GM18505 (cell line): Measurements from ENCODE around the gene DTD1.

Experiments used
- ATAC-seq: cut with Tn5 transposase; IDR thresholded peaks from one replicate; pipeline ENCODE4 v1.9.1; 2021; ENCODE audit not compliant: unreplicated experiment
- POLR2A ChIP-seq: IDR thresholded peaks from 4 replicates; pipeline ENCODE4 v1.6.1; 2011; ENCODE audit warnings: borderline replicate concordance; ENCODE audit not compliant: insufficient read depth, insufficient read length; ENCODE audit errors: extremely low read depth

Gene DTD1

DNA sequence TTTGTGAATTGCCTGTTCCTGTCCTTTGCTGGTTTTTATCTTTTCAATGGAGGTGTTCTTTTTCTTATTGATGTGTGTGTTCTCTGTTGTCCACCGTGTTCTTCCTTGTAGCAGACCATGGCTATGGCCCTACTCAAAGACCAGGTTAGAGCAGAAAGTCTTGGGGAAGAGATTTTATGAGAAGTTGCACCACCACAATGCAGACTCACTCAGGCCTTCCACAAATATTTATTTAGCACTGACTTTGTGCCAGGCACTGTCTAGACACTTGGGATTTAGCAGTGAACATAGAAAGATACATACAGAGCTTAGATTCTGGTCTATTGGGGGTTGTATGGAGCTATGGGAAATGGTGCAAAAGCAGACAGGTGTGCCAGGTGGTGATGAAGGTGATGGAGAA, 98.8 kb downstream of the DTD1 start:
- no peak for TF ChIP-seq POLR2A
- ATAC-seq, result no peak

DNA sequence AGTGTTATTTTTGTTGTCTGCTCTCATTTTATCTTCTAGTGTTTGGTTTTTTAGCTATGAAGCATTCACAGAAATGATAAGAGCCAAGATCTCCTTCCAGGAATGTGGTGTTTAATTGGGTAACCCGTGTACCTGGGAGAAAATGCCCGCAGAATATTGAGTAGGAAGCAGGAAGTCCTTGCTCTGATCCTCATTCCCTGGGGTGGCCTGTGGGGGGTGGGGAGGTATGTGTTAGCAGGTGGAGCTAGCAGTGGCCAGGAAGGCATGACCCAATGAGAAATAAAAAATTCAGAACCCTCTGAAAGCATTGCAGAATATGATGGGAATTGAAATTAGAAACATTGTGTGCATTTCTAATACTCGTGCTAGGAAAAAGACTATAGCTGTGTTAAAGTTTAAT, 100.8 kb downstream of the DTD1 start:
- no peak for ATAC-seq
- TF ChIP-seq POLR2A, result no peak

- ATAC-seq, result no peak
- TF ChIP-seq POLR2A, result no peak
Measured at GRCh38 chr20:18689557-18689956, 101.7 kb downstream of the DTD1 start.

DNA sequence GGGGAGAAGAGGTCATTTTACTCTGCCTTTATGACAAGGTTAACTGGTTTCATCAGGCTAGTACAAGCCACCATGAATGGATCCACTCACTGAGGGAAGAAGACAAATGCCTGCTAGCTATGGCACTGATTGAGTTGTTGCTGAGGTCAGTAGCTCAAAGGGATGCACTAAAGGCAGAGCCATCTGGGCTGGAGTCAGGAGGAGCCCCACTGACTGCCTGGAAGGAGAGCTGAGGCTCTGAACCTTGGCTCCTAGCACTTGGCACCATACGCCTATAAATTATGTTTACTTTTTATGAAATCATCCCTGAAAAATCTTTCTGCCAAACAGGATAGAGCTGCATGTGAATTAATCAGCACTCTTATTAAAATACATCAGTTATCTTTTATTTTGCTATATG, 104.6 kb downstream of the DTD1 start:
- TF ChIP-seq POLR2A, result no peak
- ATAC-seq, result no peak

DNA sequence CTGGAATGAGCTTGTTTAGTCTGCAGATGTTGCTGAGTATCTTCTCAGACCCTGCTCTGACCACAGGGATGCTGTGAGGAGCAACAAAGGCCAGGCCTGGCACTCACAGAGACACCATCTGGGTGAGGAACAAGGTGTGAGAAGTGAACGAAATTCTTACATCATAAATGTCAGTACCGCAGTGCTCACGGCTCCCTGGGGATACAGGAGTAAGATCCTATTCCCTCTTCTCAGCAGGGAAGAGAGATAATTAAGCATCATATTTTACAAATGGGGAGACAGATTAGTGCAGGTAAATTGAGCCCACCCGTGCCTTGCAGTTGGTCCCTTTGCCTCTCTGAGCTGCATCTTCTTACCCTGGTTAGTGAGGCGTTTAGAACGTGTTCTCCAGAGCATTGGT, 106.2 kb downstream of the DTD1 start:
- ATAC-seq, result no peak
- no peak for TF ChIP-seq POLR2A

- ATAC-seq, result no peak
- TF ChIP-seq POLR2A, result no peak
Measured at GRCh38 chr20:18695175-18695574, 107.3 kb downstream of the DTD1 start.

DNA sequence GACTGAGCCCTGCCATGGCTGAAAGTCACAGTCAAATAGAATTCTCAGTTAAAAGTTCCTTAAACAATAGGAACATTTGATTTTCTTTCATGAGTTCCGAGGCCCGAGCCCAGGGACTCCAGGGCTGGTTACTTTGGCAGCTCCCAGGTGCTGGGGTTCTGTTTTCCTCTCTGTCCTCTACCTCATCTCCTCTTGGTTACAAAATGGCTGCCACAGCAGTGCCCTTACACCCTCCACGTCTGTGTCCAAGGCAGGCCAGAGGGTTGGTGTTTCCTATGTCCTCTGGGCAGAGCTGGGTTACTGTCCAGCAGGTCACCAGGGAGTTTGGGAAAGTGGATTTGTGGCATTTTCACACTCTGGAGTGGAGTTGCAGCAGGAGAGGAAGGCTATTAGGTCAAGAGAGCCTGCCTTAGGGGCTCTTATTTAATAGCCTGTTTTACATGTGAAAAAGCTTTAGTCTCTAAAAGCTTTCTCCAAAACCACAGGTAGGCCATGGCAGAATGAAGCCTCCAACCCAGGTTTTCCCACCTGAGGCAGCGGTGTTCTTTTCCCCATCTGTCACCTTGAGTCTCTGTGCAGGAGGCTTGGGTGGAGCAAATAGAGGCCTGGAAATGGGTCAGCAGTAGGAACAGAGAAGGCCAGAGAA, 111.0 kb downstream of the DTD1 start:
- ATAC-seq, result no peak

DNA sequence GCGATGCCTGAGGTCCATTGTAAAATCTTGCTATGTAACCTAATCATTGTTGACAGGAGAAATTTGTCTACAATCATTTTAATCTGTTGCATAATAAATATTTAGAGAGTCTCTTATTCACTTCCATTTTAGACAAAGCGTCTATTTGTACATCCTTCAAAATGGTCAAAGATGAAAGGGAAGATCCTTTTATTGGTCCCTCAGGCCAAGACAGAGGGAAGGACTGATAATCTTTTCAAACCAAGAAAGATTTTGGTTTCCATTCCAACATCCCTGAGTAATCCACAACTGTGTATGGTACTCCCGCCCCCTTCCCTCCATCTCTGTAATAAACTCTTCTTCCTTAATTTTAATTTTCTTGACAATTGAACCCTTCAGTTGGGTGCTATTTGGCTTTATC, 114.1 kb downstream of the DTD1 start:
- TF ChIP-seq POLR2A, result no peak
- no peak for ATAC-seq

More for the DNA sequence above, 111.0 kb downstream of the DTD1 start:
- TF ChIP-seq POLR2A, result no peak

DNA sequence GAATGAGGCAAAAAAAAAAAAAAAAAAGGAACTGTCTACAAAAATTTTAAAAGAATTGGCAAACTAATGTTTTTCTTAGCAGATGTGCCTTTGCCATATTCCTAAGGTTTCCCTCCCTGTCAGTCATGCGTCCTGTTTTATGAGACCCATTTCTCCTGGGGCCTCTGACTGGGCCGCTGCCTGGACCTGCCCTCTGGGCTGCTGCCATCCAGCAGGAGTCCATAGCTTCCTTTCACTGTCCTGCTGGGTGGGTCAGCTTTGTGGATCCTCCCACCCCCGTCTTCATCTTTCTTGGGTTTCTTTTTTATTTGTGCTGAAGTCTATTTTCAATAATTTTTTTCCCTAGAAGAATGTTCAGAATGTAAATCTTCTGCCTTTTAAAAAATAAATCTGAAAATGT, 114.9 kb downstream of the DTD1 start:
- ATAC-seq, result no peak
- TF ChIP-seq POLR2A, result no peak

- TF ChIP-seq POLR2A, result no peak
- ATAC-seq, result no peak
Measured at GRCh38 chr20:18705490-18705889, 117.6 kb downstream of the DTD1 start.

GRCh38 chr20:18705910-18706309, 118.1 kb downstream of the DTD1 start:
- TF ChIP-seq POLR2A, result no peak

DNA sequence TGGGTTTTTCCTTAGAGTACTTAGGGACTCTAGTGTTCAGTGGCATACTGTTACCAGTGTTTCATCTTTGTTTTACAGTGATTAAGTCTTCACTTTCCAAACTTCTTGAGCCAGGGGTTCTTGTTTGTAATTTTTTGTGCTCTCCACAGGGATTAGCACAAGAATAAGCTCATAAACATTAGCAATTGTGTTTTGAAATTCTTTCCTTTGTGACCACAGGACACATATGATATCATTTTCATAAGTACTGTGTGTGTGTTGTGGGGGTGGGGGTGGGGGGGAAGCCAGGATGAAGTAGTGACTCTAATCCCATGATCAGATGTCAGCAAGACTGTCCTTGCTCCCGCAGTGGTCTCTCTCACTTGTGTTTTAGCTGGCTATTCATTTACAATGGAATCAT, 124.3 kb downstream of the DTD1 start:
- TF ChIP-seq POLR2A, result no peak
- ATAC-seq, result no peak

More at GRCh38 chr20:18705910-18706309, 118.1 kb downstream of the DTD1 start:
- ATAC-seq, result no peak

DNA sequence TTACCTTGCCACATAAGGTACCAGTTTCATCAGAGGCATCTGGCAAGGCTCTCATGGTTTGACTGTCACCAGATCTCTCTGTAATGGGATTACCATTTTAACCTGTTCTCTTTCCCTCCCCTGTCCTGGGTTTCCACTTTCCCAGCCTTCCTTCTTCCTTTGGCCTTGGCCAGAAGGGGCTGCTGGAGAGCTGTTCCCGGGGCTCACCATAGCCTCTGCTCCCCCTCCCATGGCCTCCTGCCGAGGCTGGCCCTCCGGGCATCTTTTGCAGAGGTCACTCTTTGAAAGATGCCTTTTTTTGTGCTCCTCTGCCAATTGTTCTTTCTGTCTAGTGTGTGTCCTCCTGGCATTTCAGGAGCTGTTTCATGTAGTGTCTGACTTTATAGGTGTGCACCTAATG, 125.0 kb downstream of the DTD1 start:
- no peak for ATAC-seq
- TF ChIP-seq POLR2A, result no peak

GRCh38 chr20:18715564-18715963, 127.7 kb downstream of the DTD1 start:
- TF ChIP-seq POLR2A, result no peak

DNA sequence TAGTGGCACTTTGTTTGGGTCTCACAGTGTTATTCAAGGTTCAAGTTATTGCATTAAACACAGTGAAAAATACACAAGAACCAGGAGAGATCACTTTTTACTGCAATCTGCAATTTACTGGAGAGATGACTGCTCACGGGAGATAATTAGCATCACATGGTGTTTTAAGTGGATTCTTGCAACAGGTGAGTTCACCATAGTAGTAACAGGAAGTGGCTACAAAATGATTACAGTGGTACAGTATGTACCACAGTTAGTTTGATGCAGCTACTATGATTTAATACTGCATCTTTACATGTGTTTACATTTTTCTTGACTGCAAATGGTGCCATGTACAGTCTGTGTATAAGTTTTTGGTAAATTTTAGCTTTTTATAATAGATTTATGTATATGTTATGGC, 129.2 kb downstream of the DTD1 start:
- no peak for ATAC-seq
- no peak for TF ChIP-seq POLR2A

More at GRCh38 chr20:18715564-18715963, 127.7 kb downstream of the DTD1 start:
- ATAC-seq, result no peak
